Stimulated activated CD8-positive, alpha-beta memory T cell treated with anti-CD3 and anti-CD28 coated beads, Interleukin-2, amount 100 ng/mL, for 48 hours (primary cell): ENCODE data around the gene AEBP2.
"Not testable (repeated sequence)": the region's sequence is repeated elsewhere in the genome, so short reads cannot be mapped to it uniquely, and the experiment has no call there.

Experiments
- DNase-seq, 2 donors: peaks; one replicate each; pipeline ENCODE4 v3.0.0-alpha.2; 2020; ENCODE audit warnings: low read depth in 2 of 2

Gene AEBP2

GRCh38 chr12:19507823-19508222 is 68.5 kb downstream of the AEBP2 start:
- no peak for DNase-seq

- DNase-seq = no peak
Observed at GRCh38 chr12:19510461-19510860, 71.2 kb downstream of the AEBP2 start.

GRCh38 chr12:19515179-19515578 is 75.9 kb downstream of the AEBP2 start:
- DNase-seq = no peak

GRCh38 chr12:19517583-19517982 is 78.3 kb downstream of the AEBP2 start:
- DNase-seq = no peak

GRCh38 chr12:19518209-19518608 is 78.9 kb downstream of the AEBP2 start:
- DNase-seq = no peak

- no peak for DNase-seq
Observed at GRCh38 chr12:19520646-19521415, 81.5 kb downstream of the AEBP2 start.

- DNase-seq = no peak
Observed at GRCh38 chr12:19525274-19525673, 86.0 kb downstream of the AEBP2 start.

- DNase-seq = no peak
Observed at GRCh38 chr12:19527866-19528265, 88.6 kb downstream of the AEBP2 start.

GRCh38 chr12:19528750-19529149 is 89.5 kb downstream of the AEBP2 start:
- no peak for DNase-seq

GRCh38 chr12:19529951-19530636 is 90.8 kb downstream of the AEBP2 start:
- no peak for DNase-seq

GRCh38 chr12:19530637-19531023 is 91.3 kb downstream of the AEBP2 start:
- DNase-seq = no peak

- no peak for DNase-seq
Observed at GRCh38 chr12:19533567-19533966, 94.3 kb downstream of the AEBP2 start.

- DNase-seq = no peak
Observed at GRCh38 chr12:19539071-19539470, 99.8 kb downstream of the AEBP2 start.

- DNase-seq = no peak
Observed at GRCh38 chr12:19539836-19540235, 100.5 kb downstream of the AEBP2 start.

- DNase-seq = no peak
Observed at GRCh38 chr12:19542606-19543005, 103.3 kb downstream of the AEBP2 start.

- DNase-seq = no peak
Observed at GRCh38 chr12:19544353-19544752, 105.1 kb downstream of the AEBP2 start.

GRCh38 chr12:19545301-19545700 is 106.0 kb downstream of the AEBP2 start:
- no peak for DNase-seq

- DNase-seq = no peak
Observed at GRCh38 chr12:19546027-19546426, 106.7 kb downstream of the AEBP2 start.

- no peak for DNase-seq
Observed at GRCh38 chr12:19546611-19547162, 107.4 kb downstream of the AEBP2 start.

GRCh38 chr12:19547271-19547671 is 108.0 kb downstream of the AEBP2 start:
- no peak for DNase-seq

- DNase-seq = no peak
Observed at GRCh38 chr12:19548834-19549233, 109.5 kb downstream of the AEBP2 start.

GRCh38 chr12:19550626-19551025 is 111.3 kb downstream of the AEBP2 start:
- no peak for DNase-seq

GRCh38 chr12:19552441-19553097 is 113.3 kb downstream of the AEBP2 start:
- DNase-seq = not testable (repeated sequence)
